Measurements from ENCODE around the gene FAM13A.

GRCh38 chr4:88897180-88897579 lies 159.8 kb downstream of the FAM13A start:
- no peak for TF ChIP-seq CTCF (IDR thresholded peaks at IDR 0.05; ENCODE audit: poor library complexity)
- no peak for TF ChIP-seq EZH2 (IDR thresholded peaks at IDR 0.05; ENCODE audit: borderline replicate concordance)
- no peak for TF ChIP-seq EZH2phosphoT487 (IDR thresholded peaks at IDR 0.05; ENCODE audit: low read depth, severe bottlenecking, unreplicated experiment)

Data from hepatocyte (in vitro differentiated cells).